Body of pancreas (tissue), 4 donors: Measurements from ENCODE around the gene LECT2.

ENCODE experiments used
- POLR2A ChIP-seq, 3 donors: fragments of 450-650 bp; IDR thresholded peaks; one replicate each; pipeline ENCODE4 v1.6.1; 2016; ENCODE audit warnings: antibody characterized with exemption in 3 of 3, mild to moderate bottlenecking in 2 of 3
- TF ChIP-seq, protein P1 (sequence below), 7 experiments: fragments of 450-650 bp in 4 of 7; fragments of 200-600 bp in 3 of 7; sonication (generic) in 3 of 7; IDR thresholded peaks; one replicate each; pipeline ENCODE4 v1.5.1; 2016 to 2019; ENCODE audit warnings: antibody characterized with exemption in 7 of 7

DNA sequence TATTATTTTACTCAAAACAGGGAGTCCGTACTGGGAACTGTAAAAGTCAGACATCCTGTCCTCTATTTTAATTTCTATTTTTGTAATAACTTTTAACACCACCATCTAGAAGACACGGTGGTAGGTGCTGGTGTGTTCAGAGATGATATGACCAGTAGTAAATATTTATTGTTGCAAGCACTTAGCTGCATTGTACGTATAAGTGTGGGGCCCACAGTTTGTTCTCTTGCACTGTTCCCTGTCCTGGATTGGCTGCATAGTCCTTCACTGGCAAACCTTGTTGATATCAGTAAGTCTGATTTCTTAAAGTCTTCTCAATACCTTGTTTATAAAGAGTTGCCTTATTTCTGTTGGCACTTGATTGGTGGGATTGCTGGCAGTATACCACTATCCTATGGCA is 34.6 kb downstream of the LECT2 start:
- TF ChIP-seq, protein P1, sequence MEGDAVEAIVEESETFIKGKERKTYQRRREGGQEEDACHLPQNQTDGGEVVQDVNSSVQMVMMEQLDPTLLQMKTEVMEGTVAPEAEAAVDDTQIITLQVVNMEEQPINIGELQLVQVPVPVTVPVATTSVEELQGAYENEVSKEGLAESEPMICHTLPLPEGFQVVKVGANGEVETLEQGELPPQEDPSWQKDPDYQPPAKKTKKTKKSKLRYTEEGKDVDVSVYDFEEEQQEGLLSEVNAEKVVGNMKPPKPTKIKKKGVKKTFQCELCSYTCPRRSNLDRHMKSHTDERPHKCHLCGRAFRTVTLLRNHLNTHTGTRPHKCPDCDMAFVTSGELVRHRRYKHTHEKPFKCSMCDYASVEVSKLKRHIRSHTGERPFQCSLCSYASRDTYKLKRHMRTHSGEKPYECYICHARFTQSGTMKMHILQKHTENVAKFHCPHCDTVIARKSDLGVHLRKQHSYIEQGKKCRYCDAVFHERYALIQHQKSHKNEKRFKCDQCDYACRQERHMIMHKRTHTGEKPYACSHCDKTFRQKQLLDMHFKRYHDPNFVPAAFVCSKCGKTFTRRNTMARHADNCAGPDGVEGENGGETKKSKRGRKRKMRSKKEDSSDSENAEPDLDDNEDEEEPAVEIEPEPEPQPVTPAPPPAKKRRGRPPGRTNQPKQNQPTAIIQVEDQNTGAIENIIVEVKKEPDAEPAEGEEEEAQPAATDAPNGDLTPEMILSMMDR (IDR thresholded peaks at IDR 0.05): no peak
- TF ChIP-seq POLR2A (IDR thresholded peaks at IDR 0.05): no peak
